Measurements from ENCODE around the gene DNAJC1.

The DNAJC1 gene

GRCh38 chr10:22002591-22003176 is 846 bp downstream of the DNAJC1 start:
- Histone ChIP-seq H3K9ac (ENCODE audit: low read length) (peak overlapping the region; percentile 60), H3K9me3 (ENCODE audit: low read length) (no peaks in the 10 kb centered on the region), H3K4me3 (ENCODE audit: low read depth, low read length, poor library complexity, severe bottlenecking) (peak overlapping the region; percentile 71), H3K27ac (ENCODE audit: low read depth, low read length, poor library complexity, severe bottlenecking) (no peak overlapping the region), H3K9me2 (ENCODE audit: low read depth, low read length) (no peaks in the 10 kb centered on the region), H3K79me2 (ENCODE audit: insufficient read depth, low read length) (no peaks in the 10 kb centered on the region), H2AFZ (ENCODE audit: low read length) (no peak overlapping the region; the same call in 1 of the 2 replicates), H3K4me2 (ENCODE audit: low read length) (peak overlapping the region; percentile 82), H3K27me3 (ENCODE audit: insufficient read depth, low read length) (no peaks in the 10 kb centered on the region), H3K4me1 (ENCODE audit: insufficient read depth, low read length, severe bottlenecking) (peaks cover 17% of the 10 kb centered on the region), H3F3A (ENCODE audit: insufficient read depth, low read length) (no peaks in the 10 kb centered on the region), H4K20me1 (ENCODE audit: insufficient read depth, low read length) (no peaks in the 10 kb centered on the region), H3K36me3 (ENCODE audit: insufficient read depth, low read length) (no peaks in the 10 kb centered on the region)
- TF ChIP-seq EZH2 (IDR thresholded peaks at IDR 0.05; ENCODE audit: borderline replicate concordance, low read length): no peak
- no peak for TF ChIP-seq CTCF (IDR thresholded peaks at IDR 0.05; ENCODE audit: low read length)

GRCh38 chr10:21995557-21995956 is 8.0 kb downstream of the DNAJC1 start:
- Histone ChIP-seq H3K27ac (ENCODE audit: low read depth, low read length, poor library complexity, severe bottlenecking) (no peak overlapping the region), H4K20me1 (ENCODE audit: insufficient read depth, low read length) (no peaks in the 10 kb centered on the region), H3K9ac (ENCODE audit: low read length) (no peak overlapping the region), H3K9me3 (ENCODE audit: low read length) (no peaks in the 10 kb centered on the region), H2AFZ (ENCODE audit: low read length) (no peak overlapping the region), H3K4me2 (ENCODE audit: low read length) (no peak overlapping the region), H3F3A (ENCODE audit: insufficient read depth, low read length) (no peaks in the 10 kb centered on the region), H3K36me3 (ENCODE audit: insufficient read depth, low read length) (no peaks in the 10 kb centered on the region), H3K27me3 (ENCODE audit: insufficient read depth, low read length) (no peaks in the 10 kb centered on the region), H3K79me2 (ENCODE audit: insufficient read depth, low read length) (no peaks in the 10 kb centered on the region), H3K4me1 (ENCODE audit: insufficient read depth, low read length, severe bottlenecking) (no peaks in the 10 kb centered on the region), H3K9me2 (ENCODE audit: low read depth, low read length) (no peaks in the 10 kb centered on the region), H3K4me3 (ENCODE audit: low read depth, low read length, poor library complexity, severe bottlenecking) (no peak overlapping the region)
- TF ChIP-seq EZH2 (IDR thresholded peaks at IDR 0.05; ENCODE audit: borderline replicate concordance, low read length): no peak
- no peak for TF ChIP-seq CTCF (IDR thresholded peaks at IDR 0.05; ENCODE audit: low read length)

- H3K4me2 ChIP-seq (ENCODE audit: low read length): no peak overlapping the region
- H3K27me3 ChIP-seq (ENCODE audit: insufficient read depth, low read length): no peaks in the 10 kb centered on the region
- no peaks in the 10 kb centered on the region for H3K79me2 ChIP-seq (ENCODE audit: insufficient read depth, low read length)
Observed at GRCh38 chr10:21993360-21994001, 10.0 kb downstream of the DNAJC1 start.

More at GRCh38 chr10:21993360-21994001, 10.0 kb downstream of the DNAJC1 start:
- no peak overlapping the region for H3K4me3 ChIP-seq (ENCODE audit: low read depth, low read length, poor library complexity, severe bottlenecking)
- no peaks in the 10 kb centered on the region for H3K9me3 ChIP-seq (ENCODE audit: low read length)
- no peaks in the 10 kb centered on the region for H4K20me1 ChIP-seq (ENCODE audit: insufficient read depth, low read length)
- no peak overlapping the region for H2AFZ ChIP-seq (ENCODE audit: low read length)
- TF ChIP-seq EZH2 (IDR thresholded peaks at IDR 0.05; ENCODE audit: borderline replicate concordance, low read length): no peak
- TF ChIP-seq CTCF (IDR thresholded peaks at IDR 0.05; ENCODE audit: low read length): peak; percentile 59
- H3K9me2 ChIP-seq (ENCODE audit: low read depth, low read length): no peaks in the 10 kb centered on the region
- no peaks in the 10 kb centered on the region for H3K36me3 ChIP-seq (ENCODE audit: insufficient read depth, low read length)
- no peaks in the 10 kb centered on the region for H3F3A ChIP-seq (ENCODE audit: insufficient read depth, low read length)
- no peak overlapping the region for H3K9ac ChIP-seq (ENCODE audit: low read length)
- no peak overlapping the region for H3K27ac ChIP-seq (ENCODE audit: low read depth, low read length, poor library complexity, severe bottlenecking)
- H3K4me1 ChIP-seq (ENCODE audit: insufficient read depth, low read length, severe bottlenecking): no peaks in the 10 kb centered on the region
